Glomerular visceral epithelial cell (primary cell): ENCODE data around the gene PSMB5.

Experiments used
- DNase-seq: peaks from one replicate; pipeline ENCODE4 v3.0.0-alpha.2; 2016; ENCODE audit errors: extremely low spot score

Gene PSMB5

DNA sequence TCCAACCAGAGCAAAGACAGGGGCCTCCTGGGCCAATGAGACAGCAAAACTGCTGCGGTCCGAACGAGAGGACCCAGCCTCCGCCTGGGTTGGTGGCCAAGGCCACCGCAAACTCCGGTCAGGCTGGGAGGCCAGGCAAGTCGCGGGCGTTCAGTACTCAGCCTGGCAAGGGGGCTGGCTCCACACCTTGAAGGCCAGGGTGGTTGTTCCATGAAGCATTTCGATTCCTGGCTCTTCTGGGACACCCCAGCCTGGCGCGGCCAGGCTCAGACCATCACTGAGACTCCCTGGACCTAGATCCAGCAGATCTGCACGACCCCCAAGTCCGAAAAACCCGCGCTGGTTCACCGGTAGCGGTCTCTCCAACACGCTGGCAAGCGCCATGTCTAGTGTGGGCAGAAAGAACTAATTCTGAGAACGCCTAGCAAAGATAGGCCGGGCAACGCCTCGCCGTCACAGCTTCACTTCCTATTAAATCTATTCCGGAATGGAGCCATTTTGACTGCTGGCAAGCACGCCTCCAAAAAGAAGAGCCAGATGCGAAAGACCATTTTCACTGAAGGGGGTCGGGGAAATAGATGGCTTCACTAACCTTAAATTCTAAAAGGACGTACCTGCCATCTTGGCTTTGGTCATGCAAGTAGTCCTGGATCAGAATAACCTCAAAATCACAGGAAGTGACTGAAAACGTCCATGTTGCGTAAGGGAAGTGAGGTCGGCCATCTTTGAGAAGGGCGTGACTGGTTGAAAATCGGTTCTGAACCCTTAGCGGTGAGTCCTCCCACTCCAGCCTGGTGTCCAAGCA is at the start of gene PSMB5:
PSMB5 (minus strand) TSS at position 403 of the 805 bp plus-strand sequence; CDS start at position 384, 19 bp downstream.
- peak; percentile 95 for DNase-seq

DNA sequence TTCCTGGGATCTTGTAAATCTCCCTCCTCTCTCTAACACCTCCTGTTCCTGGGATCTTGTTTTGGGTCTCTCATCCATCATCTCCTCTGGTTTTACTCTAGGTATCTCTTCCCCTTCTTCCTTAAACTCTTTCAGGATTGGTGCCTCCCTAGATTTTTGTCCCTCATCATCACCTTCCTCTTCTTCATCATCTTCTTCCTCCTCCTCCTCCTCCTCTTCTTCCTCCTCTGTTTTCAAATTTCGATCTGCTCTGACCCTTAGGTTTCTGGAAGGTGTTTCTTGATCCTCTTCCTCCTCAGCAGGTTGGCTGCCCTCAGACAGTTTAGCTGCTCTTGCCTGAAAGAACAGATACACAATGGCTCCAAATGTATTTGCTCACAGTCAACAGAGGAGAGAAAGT is 45.8 kb upstream of the PSMB5 start:
- DNase-seq = no peak

DNA sequence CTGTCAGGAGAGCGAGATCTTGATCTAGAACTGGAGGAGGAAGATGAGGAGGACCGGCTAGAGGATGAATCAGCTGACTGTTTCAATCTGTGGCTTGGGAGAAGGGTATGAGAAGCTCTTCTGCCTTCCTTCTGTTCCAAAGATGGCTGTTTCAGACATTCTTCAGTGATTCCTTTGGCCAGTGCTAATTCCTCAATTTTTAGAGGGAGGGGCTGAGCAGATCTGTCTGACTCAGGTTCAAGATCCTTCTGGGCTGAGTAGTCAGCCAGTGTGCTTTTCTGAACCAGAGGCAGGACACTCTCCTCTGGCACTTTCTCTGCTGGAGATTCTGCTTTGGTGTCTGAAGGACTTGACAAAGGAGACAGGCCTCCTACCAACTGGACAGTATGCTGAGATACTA is 45.0 kb upstream of the PSMB5 start:
- no peak for DNase-seq

DNA sequence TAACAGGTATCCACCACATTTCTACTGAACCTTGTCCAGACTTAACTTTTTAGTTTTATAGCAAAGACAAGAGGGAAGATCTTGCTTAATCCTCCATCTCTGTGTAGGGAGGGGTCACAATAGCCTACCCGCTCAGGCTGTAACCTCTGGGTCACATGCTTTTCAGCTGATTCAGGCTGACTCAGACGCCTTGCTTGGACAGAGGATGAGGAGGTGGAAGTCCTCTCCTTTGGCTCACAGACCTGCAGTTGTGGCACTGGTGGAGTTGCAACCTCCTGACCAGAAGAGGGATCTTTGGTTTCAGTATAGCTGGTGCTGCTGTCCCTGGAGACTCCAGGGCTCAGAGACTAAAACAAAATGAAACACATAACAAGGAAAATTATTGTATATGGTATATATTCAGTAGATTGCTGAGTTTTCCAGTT is 44.0 kb upstream of the PSMB5 start:
- DNase-seq = peak; percentile 91

DNA sequence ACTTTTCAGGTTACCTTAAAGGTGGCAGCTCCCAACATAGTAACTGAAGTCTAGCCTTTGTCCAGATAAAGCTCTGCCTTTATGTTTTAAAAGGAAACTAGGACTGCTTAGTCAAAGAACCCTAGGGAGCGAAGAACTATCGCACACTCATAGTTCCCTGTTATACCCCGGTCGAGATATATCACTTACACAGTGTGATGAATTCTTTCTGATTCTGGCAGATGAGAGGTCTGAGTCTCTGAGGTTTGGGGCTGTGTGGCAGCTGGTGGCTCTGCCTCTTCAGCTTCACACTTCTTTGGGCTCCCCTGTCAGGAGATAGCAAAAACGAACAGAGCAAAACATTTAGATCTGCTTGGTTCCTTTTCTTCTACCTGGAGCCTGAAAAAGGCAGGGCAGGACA is 43.3 kb upstream of the PSMB5 start:
- no peak for DNase-seq

DNA sequence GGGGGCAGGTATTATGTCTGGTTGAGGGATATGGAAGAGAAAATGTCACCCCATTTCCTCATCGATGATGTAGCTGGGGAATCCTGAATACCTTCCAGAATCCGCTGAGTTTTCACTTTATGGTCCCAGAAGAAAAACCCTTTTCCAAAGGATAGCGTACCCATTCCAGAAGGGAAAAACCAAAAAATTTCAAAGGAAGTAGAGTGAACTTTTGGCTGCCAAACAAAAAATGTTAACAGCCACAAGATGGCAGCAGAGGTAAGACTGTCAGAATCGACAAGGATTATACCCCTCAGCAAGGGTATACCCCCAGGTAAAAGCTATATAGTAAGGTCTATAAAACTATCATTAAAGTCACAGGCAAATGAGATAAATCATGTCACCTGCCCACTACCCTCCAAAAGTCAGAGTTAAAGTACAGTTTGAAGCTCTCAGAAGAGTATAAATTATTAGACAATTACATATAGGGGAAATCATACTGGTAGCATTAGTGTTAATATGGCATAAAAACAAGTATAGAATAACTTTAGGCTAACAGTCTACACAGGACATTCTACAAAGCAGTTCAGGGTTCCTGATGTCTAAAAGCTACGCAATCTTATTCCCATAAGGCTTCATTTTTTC is 42.2 kb upstream of the PSMB5 start:
- DNase-seq = peak; percentile 47

DNA sequence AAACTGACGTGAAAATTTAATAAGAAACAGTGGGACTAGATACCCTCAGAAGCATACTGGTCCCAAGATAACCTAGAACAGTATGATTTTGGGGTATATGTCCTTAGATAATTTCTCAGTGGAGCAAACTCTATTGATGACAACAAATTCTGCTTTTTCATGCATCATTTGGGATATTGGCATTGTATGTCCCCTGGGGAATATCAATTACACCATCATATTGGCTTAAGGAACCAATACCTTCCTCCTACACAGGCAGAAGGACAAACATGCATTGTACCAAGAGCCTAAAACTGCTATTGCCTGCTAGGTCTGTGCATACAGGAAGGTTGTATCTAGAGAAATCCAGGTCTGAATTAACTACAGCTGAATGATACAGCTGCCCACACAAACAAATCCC is 40.2 kb upstream of the PSMB5 start:
- DNase-seq = no peak

DNA sequence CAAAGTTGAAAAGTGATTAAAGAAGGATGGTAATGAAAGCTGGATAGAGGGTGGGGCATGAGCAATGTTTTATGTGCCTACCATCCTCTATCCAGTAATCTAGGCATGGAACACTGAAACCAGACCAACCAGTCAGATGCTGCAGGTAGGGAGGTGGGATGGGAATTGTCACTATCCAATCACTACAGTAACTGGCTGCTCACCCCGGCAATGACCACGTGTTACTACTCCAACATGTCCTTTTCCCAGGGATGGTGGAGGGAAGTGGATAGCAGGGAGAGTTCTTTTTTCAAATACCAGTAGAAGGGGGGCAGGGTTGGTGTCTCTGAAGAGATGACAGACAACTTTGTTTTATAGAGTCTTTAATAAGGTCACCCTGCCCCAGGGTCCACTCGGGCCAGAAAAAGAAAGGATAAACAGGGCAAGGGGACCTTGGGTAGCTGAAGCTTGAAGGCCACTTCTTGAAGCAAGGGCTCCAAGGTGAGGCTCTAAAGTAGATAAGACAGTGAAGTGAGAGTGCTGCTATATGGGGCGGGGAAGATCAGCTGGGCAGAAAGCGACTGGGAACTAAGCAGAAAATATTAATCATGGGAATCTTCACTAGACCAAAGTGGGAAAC is 37.3 kb upstream of the PSMB5 start:
- DNase-seq = no peak

DNA sequence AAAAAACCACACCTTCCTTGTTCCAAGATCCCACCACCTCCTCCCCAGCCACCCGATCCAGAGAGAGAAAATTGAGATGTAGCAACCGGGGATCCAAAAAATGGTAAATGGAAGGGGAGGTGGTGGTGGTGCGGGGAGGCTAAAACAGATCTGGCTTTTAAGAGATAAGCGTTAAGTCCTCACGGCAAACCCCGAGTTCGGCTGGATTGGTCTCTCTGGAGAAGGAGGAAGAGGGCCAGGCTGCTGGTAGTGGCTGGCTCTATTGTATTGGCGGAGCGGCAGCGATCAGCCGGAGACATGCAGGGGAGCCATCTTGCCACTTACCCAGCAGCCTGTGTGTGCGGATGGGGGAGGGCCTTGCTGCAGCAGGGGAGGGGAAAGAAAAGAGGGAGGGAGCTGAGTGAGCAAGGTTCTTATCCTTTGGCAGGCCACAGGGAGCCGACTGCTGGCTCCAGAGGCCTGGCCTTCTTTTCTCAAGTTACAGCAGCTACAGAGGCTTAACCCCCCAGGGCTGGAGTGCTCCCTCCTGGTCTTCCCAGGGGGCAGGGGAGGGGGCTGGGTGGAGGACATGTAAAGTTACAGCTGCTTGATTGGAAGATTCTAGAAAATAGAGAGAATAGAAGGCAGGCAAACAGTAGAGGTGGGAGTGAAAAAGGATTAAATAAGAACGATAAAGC is 36.7 kb upstream of the PSMB5 start:
- DNase-seq = peak; percentile 88

DNA sequence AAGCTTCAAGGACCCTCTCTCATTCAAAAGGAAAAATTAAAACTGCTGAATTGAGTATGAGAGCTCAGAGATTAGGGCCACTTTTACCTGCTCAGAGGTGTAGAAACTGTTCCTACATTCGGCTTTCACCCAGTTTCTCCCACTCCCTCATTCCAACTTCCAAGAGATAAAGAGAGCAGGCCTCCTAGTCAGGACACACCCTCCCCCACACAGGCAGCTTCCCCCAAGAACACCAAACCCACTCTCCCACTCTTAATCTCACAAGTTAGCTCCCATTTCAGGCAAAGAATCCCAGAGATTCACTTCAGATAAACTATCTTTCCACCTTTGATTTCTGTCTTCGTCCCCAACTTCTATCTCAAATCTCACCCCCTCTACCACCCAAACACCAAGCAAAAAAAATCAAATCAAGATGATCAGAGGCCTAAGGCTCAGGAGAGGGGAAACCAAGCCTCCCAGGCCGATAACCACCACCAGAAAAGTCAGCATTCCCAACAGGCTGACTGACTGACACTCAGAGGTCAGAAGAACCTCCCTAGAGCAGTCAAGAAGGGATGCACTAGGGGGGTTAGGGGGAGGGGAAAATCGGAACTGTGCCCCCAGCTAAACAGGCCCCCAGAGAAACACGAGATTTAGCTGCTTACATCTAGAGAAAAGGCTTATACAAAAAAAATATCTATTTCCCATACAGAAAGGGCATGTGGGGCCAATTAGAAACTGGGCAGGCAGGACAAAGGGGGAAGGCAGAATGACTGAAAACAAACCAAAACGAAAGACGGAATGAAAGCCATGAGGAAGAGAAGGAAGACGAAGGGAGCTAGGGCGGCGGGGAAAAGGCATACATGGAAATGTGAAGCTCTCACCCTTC is 35.8 kb upstream of the PSMB5 start:
- DNase-seq = no peak

DNA sequence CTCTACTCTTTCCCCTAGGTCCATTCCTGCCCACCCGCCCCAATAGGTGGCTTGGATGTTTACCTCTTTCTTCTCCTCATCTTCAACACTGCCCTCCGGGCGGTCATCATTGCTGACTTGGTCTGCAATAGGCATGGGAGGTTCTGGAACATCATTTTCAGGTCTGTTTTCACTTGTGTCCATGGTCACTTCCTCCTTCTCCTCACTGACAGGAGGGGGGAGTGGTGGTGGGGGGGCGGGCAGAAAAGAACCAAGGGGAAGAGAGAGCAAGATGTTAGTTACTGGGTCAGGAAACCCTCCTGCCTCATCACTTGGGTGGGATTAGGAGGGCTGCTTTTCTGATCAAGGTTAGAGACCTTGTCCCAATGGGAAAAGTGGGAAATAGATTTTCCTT is 34.7 kb upstream of the PSMB5 start:
- DNase-seq = no peak

DNA sequence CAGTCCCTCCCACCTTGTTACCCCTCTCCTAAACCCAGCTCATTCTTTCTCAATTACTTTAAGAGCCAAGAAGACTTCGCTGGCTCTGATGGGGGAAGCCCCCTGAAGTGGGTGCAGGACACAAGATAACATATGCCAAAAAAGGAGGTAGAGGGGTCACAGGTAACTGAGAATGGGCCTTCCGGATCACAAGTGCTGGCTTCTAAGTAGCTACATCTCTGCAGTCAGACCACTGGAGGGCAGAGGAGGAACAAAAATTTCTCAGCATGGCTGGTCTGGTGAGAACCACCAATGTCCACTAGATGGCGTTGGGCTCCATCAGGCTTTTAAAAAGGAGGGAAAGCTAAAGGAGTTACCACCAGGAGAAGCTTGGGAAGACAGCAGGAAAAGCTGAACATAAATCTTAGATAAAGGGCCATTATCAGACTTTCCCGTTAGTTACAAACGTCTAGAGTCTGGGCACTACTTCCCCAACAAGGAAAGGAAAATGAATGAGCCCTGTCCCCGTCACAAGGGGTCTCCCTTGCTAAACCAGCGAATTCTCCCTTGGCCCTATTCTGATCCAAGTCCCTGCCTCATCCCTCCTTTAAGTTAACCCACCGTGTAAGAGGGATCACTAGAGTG is 34.2 kb upstream of the PSMB5 start:
- peak; percentile 94 for DNase-seq

DNA sequence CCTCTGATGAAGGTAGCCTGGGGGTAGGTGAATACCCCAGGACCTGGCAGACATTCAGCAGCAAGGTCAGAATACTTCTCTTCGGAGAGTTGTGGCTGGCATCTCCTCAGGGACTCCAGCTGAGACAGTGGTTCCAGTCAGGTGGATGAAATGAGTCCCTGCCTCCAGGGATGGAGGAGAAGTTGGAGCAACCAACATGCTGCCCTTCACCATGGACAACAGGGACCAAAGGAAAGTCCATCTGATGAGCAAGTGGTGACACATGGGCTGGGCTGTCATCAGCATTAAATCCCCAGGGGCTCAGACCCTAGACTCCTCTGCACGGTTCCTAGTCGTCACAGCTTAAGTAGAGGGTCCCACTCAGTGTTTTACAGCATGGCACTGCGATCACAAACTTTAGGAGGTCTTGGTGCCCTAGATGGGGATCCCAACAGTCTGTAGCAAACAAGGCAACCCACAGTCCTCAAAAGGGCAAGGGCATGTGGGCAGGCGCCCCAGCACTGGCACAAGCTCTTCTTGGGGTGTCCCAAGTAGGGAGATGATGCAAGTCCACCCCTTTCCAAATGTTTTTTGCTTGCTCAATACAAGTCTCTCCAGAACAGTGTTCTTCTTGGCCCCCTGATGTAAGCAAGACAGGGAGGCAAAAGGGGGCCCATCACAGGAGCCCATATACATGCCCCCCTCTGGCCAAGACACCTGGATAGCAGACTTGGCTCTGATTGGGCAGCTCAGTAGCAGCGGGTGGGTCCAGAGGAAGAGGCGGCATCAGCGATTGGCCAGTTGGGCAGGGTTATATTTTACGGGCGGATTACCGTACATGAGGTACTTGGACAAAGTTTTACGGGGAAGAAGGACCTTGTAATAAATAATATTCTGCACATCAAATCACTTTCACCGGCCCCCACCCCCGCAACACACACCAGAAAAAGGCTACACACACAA is 33.4 kb upstream of the PSMB5 start:
- no peak for DNase-seq

DNA sequence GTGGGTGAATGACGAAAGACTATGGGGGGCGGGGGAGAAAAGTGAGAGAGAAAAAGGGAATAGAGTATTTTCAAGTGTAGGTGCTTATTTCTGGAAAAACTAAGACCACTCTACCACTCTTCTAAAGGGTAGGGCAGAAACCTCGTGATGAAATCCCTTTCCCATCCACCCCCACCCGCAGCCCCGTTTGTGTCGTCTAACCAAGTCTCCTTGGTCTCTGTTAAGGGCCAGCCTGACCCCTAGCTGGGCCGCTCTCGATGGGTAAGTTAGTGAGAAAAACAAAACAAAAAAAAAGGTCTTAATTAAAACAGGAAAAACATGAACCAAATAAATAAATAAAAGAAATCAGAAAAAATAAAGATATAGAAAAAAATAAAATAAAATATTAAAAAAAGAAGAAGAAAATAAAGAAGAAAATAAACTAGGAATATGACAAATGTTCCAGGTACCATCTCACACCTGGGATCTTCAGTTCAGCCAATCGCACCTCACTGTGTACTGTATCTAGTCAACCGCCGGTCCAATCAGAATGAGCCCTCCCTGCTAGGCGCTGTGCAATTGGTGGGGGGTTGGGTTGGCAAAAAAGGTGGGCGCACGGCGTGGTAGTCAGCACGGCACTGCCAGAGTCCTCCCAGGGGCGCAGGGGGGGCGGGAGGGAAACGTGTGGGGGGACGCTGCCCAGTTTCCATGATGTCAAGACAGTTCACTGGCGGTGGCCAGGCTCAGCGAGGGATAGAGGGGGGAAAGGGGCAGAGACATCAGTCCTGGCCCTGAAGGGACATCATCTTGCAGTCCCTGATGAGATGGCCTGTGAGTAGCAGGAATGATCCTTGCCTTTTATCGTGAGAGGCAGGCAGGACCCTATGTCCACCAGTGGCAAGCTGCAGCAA is 32.4 kb upstream of the PSMB5 start:
- DNase-seq = no peak

DNA sequence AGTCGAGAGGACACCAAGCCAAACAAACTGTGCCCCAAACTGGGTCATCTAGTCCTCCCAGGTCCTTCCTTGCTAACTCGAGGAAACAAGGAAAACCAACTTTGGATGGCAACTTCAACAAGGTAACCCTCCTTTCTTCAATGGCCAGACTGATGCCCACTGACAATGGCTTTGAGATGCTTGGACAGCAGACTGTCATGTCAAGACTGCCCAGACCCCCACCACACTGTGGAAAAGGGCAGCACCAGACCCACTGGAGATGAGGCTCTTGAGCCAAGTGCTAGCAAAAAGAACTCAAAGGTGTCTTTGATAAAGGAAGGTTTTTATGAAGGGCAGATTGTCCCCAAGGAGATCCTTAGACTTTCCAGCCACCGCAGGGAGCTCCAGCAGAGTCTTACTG is 31.7 kb upstream of the PSMB5 start:
- DNase-seq = no peak

DNA sequence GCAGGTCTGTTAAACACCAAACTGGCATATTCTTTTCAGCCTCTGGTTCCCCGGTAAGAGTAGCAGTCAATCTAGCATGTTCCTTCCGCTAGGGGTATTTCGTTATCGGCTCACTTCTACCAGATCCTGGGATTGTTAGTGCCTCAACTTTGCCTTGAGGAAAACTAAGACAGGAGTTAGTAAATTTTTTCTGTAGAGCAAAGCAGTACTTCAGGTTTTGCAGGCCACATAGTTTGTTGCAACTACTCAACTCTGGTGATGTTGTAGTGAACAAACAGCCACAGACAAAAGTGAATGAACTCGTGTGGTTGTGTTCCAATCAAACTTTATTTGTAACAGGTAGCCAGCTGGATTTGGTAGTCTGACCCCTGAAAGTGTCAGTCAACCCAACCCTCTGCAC is 28.9 kb upstream of the PSMB5 start:
- DNase-seq = no peak

DNA sequence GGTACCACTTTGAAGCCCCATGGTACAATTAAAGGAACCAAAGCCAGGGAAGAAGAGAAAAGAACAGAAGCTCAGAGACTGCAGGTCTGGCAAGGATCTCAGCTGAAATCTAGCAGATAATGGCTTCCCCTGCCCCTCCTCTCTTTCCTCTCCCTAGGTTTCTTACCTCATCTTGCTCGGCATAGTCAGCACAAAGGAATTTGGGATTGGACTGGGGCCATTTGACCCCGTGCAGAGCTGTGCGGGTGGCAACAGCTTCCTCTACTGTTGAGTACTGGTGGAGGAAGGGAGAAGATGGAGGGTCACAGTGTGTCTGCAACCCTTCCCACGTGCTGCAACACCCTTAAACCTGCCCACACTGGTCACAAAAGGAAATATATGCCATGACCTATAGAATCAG is 27.3 kb upstream of the PSMB5 start:
- peak; percentile 95 for DNase-seq

DNA sequence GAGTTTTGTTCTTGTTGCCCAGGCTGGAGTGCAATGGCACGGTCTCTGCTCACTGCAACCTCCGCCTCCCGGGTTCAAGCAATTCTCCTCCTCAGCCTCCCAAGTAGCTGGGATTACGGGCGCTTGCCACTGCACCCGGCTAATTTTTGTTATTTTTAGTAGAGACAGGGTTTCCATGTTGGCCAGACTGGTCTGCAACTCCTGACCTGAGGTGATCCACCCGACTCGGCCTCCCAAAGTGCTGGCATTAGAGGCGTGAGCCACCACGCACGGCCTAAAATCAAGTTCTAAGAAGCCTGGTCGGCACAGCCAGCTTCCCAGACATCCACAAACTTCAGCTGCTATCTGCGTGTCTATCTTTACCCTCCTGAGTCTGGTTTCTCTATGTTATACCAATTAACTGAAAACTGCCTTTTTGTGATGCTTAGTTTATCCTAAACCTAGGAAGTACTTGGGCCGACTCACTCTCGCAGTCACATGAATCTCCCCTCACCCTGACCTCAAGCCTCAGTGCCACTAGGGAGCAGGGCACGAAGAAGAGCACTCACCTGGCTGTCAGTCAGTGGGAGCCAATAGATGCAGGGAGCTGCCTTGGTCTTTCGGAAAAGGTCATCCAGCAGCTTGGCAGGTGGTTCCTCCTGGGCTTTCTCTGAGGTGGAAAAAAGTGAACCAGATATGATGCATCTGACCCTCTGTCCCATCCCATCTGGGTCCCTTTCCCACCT is 26.0 kb upstream of the PSMB5 start:
- no peak for DNase-seq
